CD4-positive, CD25-positive, alpha-beta regulatory T cell (primary cell): ENCODE measurements around the gene ARFRP1. TPM values are rescaled to one million over a fixed set of nuclear protein-coding genes. Genes with fewer than 3 reads are reported as not detected.

Experiments used
- ATAC-seq, 2 donors: fragments of 150-1000 bp; cut with Tn5 transposase; one replicate each; pipeline ENCODE4 v1.10.0; 2021; ENCODE audit warnings: low read depth in 2 of 2, moderate number of reproducible peaks in 2 of 2, moderate library complexity in 1 of 2
- DNase-seq, 3 donors: peaks; one replicate each; pipeline versions ENCODE4 v3.0.0 to v3.0.0-alpha.2; 2012 to 2022; ENCODE audit warnings: mixed read lengths in 1 of 3
- H3K27ac ChIP-seq: one replicate; pipeline ENCODE4 v1.7.0; 2013; ENCODE audit warnings: mild to moderate bottlenecking, low read length; ENCODE audit not compliant: insufficient read depth, poor library complexity, severe bottlenecking
- H3K27me3 ChIP-seq: one replicate; pipeline ENCODE4 v1.7.0; 2013; ENCODE audit warnings: low read length; ENCODE audit not compliant: control insufficient read depth, insufficient read depth
- H3K36me3 ChIP-seq: one replicate; pipeline ENCODE4 v1.7.0; 2013; ENCODE audit warnings: mild to moderate bottlenecking, low read length, moderate library complexity; ENCODE audit not compliant: control insufficient read depth, insufficient read depth
- H3K4me1 ChIP-seq: 2 replicates; pipeline ENCODE4 v1.7.0; 2013; ENCODE audit warnings: mild to moderate bottlenecking, low read length; ENCODE audit not compliant: insufficient read depth, control insufficient read depth, poor library complexity, severe bottlenecking
- H3K4me3 ChIP-seq: one replicate; pipeline ENCODE4 v1.7.0; 2013; ENCODE audit warnings: low read depth, mild to moderate bottlenecking, low read length, moderate library complexity
- H3K9me3 ChIP-seq, 2 experiments: 1 replicate in 1 of 2; 2 replicates in 1 of 2; pipeline ENCODE4 v1.7.0; 2013; ENCODE audit warnings: low read length in 2 of 2, mild to moderate bottlenecking in 1 of 2, moderate library complexity in 1 of 2; ENCODE audit not compliant: control insufficient read depth in 2 of 2
- H3K27ac Mint-ChIP-seq, 3 donors: one replicate each; pipeline ENCODE4 v1.8.0; 2020 to 2022; ENCODE audit warnings: mild to moderate bottlenecking in 3 of 3, mixed read lengths in 3 of 3, moderate library complexity in 2 of 3
- H3K27me3 Mint-ChIP-seq: one replicate; pipeline ENCODE4 v1.8.0; 2022; ENCODE audit warnings: mild to moderate bottlenecking, mixed read lengths
- H3K36me3 Mint-ChIP-seq: one replicate; pipeline ENCODE4 v1.8.0; 2020; ENCODE audit warnings: mixed read lengths
- H3K4me1 Mint-ChIP-seq, 4 donors: one replicate each; pipeline ENCODE4 v1.8.0; 2020 to 2022; ENCODE audit warnings: mixed read lengths in 4 of 4, mild to moderate bottlenecking in 1 of 4
- H3K4me3 Mint-ChIP-seq, 4 donors: one replicate each; pipeline ENCODE4 v1.8.0; 2020 to 2022; ENCODE audit warnings: mild to moderate bottlenecking in 4 of 4, mixed read lengths in 4 of 4, moderate library complexity in 3 of 4
- H3K9me3 Mint-ChIP-seq, 7 donors: one replicate each; pipeline ENCODE4 v1.8.0; 2020 to 2022; ENCODE audit warnings: mixed read lengths in 7 of 7, mild to moderate bottlenecking in 3 of 7, moderate library complexity in 2 of 7
- polyA plus RNA-seq, 4 donors: library from polyadenylated mRNA; unstranded; fragments of 300-500 nt; fragmentation: Illumina TruSeq; gene quantifications; one replicate each; pipeline ENCODE4 v1.2.3, GENCODE V29; 2021
- total RNA-seq: library from RNA; stranded (reverse); gene quantifications from one replicate; pipeline ENCODE4 v1.2.3, GENCODE V29; 2022

The ARFRP1 gene
- total RNA-seq (51.6 TPM), polyA plus RNA-seq (10 to 100 TPM; 56.6 to 65.7 (median 63.1) TPM)

DNA sequence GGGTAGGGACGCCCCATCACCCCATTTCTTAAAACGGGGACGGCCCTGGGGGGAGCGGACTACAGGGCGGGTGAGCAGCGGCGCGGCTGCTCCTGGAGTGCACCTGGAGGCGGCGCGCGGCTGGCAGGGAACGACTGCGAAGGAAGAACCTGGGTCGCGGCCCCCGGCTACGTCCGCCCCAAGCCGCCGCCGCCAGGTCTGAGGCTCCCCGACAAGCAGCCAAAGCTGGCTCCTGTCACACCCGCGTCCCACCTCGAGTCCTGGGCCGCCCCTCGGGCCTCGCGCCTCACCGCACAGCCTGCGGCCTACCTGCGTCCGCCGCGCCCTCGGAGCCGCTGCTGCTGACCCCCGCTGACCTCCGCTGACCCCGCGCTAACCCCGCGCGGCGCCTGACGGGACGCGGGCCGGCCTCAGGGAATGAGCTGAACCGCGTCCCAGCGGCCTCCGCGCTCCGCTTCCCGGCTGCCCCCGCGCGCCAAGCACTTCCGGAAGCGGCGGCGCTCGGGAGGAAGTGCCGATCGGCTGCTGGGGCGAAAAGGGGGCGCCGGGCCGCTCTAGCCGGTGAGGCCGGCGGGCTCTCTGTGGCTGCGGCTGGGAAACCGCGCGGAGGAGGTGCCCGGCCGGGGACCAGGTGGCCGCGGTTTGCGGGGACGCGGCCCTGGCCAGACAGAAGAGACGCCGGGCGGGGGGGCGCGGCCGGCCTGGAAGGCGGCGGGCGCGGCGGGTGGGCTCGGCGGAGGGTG, at the start of gene ARFRP1, which contains the start of gene ZGPAT:
Gene ARFRP1 (minus strand): TSS at position 419 of the 743 bp plus-strand sequence. CDS start 885 bp downstream, outside the sequence.
Gene ZGPAT (plus strand): TSS at position 482 of the 743 bp plus-strand sequence. CDS start 542 bp downstream, outside the sequence.
- Mint-ChIP-seq H3K27me3 (no peaks in the 10 kb centered on the region), H3K36me3 (peaks cover 25% of the 10 kb centered on the region), H3K4me3 (peak within 1 kb of the TSS; percentile 87 to 94 (median 92)), H3K9me3 (peaks cover 0 to 2% (median 0%) of the 10 kb centered on the region in 7 donors), H3K27ac (peak within 1 kb of the TSS; percentile 89 to 97 (median 91)), H3K4me1 (peaks cover 21 to 59% (median 28%) of the 10 kb centered on the region in 4 donors)
- DNase-seq (peak; percentile 82 to 95 (median 88)), ATAC-seq (peak; percentile 87 to 90)
- Histone ChIP-seq H3K4me1 (peaks cover 36% of the 10 kb centered on the region), H3K27me3 (no peaks in the 10 kb centered on the region), H3K9me3 (no peaks in the 10 kb centered on the region), H3K36me3 (peaks cover 52% of the 10 kb centered on the region), H3K27ac (peak within 1 kb of the TSS; percentile 82), H3K4me3 (peak within 1 kb of the TSS; percentile 59)

DNA sequence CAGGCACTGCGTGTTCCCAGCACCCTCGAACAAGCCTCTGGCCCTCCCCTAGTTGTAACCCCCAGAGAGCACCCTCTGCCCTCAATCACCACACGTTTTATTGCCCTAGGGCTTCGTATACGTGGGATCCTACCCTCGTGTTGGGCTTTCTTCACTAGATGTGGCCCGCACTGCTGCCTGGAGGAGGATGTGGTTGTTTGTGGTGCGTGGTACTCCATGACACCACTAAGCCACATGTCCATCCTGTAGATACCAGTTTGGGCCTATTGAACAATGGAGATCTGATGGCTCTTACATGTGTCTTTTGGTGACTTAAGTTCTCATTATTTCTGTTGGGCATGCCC, 48.8 kb upstream of the ARFRP1 start:
- ATAC-seq (no peak), DNase-seq (peak in 1 of 3 donors; percentile 34)
- H3K36me3 ChIP-seq = no peaks in the 10 kb centered on the region
- H3K27ac ChIP-seq = no peak overlapping the region
- peaks cover 0 to 2% (median 0%) of the 10 kb centered on the region in 7 donors for H3K9me3 Mint-ChIP-seq
- H3K9me3 ChIP-seq = no peaks in the 10 kb centered on the region
- H3K4me1 Mint-ChIP-seq = peaks cover 0 to 14% (median 2%) of the 10 kb centered on the region in 4 donors
- no peaks in the 10 kb centered on the region for H3K36me3 Mint-ChIP-seq
- H3K27me3 Mint-ChIP-seq = no peaks in the 10 kb centered on the region
- peaks cover 5% of the 10 kb centered on the region for H3K4me1 ChIP-seq
- H3K4me3 ChIP-seq = no peak overlapping the region
- peak overlapping the region in 1 of 3 donors; percentile 47 for H3K27ac Mint-ChIP-seq
- no peaks in the 10 kb centered on the region for H3K27me3 ChIP-seq
- no peak overlapping the region for H3K4me3 Mint-ChIP-seq

DNA sequence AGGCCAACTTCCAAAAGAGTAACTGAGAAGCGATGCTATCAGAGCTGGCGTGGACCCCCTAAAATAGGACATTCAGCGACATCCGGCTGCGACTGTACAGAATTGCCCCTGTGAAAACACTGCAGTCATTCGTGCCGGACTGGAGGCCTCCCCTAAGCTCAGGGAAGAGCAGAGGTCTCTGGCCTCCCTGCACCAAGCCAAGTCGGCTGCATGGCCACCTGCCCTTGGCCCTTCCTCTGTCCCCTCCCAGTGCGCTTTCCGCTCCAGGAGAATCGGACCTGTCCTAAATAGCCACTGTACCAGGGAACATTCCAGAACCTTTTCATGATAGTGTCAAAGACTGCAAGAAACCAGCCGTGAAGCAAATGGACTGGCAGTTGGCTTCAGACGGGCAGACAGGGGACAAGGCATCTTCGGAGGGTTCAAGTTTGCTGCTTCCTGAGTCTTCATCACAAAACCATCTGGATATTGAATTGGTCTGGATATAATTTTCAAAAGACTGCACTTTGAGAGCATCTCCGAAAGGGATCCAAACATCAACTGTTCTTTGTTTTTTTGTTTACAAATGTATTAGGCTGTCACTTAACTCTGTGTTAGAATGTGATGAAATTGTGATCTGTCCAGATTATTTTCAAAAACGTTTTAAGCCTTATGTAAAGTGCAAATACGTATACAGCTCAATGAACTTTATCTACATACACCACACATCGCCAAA, 48.3 kb upstream of the ARFRP1 start:
- Histone ChIP-seq H3K4me1 (peaks cover 11% of the 10 kb centered on the region), H3K27ac (no peak overlapping the region), H3K36me3 (no peaks in the 10 kb centered on the region), H3K27me3 (no peaks in the 10 kb centered on the region), H3K4me3 (no peak overlapping the region), H3K9me3 (no peaks in the 10 kb centered on the region)
- Mint-ChIP-seq H3K27ac (peak overlapping the region in 1 of 3 donors; percentile 47), H3K27me3 (peaks cover 2% of the 10 kb centered on the region), H3K4me1 (peaks cover 0 to 17% (median 4%) of the 10 kb centered on the region in 4 donors), H3K36me3 (no peaks in the 10 kb centered on the region), H3K9me3 (peaks cover 0 to 2% (median 0%) of the 10 kb centered on the region in 7 donors), H3K4me3 (no peak overlapping the region)
- ATAC-seq (no peak), DNase-seq (no peak)

- Histone ChIP-seq H3K27me3 (no peaks in the 10 kb centered on the region), H3K9me3 (no peaks in the 10 kb centered on the region), H3K4me3 (no peak overlapping the region), H3K4me1 (peaks cover 27% of the 10 kb centered on the region), H3K36me3 (no peaks in the 10 kb centered on the region), H3K27ac (no peak overlapping the region)
- H3K9me3 Mint-ChIP-seq = peaks cover 0 to 2% (median 0%) of the 10 kb centered on the region in 7 donors
- peak overlapping the region in 1 of 4 donors; percentile 54 for H3K4me3 Mint-ChIP-seq
- peaks cover 0 to 31% (median 6%) of the 10 kb centered on the region in 4 donors for H3K4me1 Mint-ChIP-seq
- no peaks in the 10 kb centered on the region for H3K36me3 Mint-ChIP-seq
- ATAC-seq (no peak), DNase-seq (no peak)
- peaks cover 4% of the 10 kb centered on the region for H3K27me3 Mint-ChIP-seq
- peak overlapping the region in 1 of 3 donors; percentile 72 for H3K27ac Mint-ChIP-seq
Measured at GRCh38 chr20:63754008-63754407, 46.2 kb upstream of the ARFRP1 start.

DNA sequence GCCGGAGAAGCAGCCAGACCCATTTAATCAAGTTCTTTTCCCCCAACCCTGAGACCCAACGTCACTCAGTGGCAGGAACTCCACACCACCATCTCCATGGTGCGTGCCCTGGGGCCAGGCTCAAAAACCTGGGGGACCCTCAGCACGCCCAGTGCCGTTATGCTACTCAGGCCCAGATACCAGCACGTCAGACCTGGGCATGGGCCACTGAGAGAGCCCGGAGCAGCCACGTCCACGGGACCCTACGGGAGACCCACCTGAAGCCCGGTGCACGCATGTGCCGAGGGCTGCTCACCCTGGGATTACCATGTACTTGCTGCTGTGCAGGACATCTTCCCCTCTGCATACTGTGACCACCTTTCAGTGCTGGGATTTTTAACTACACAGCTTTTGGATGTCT, 45.6 kb upstream of the ARFRP1 start:
- peaks cover 0 to 35% (median 5%) of the 10 kb centered on the region in 4 donors for H3K4me1 Mint-ChIP-seq
- ATAC-seq (no peak), DNase-seq (no peak)

DNA sequence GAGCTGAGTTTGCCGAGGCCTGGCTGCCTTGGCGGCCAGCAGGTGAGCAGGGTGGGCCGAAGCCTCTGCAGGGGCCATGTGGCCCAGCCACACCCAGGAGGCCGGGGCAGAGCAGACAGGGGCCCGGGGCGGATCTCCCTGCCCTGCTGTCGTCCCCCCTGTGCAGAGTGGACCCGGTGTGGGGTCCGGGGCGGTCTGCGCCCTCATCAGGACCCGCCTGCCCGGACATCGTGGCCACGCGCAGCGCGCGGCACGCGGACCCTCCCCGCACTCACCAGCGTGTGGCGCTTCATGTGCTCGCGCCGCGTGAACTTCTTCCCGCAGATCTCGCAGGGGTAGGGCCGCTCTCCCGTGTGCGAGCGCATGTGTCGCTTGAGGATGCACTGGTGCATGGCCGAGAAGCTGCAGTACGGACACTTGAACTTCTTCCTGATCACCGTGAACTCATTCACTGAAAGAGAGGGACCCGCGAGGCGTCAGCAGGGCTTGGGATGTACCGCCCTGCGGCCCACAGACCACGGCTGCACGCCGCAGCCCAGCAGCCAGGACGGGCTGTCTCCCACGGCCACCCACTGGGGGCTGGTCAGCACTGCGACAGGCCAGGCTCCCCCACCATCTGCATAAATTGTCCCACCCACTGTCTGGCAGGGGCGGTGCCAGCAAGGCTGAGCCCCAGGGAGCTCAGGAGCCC, 44.8 kb upstream of the ARFRP1 start:
- Histone ChIP-seq H3K27ac (no peak overlapping the region), H3K4me3 (no peak overlapping the region), H3K36me3 (no peaks in the 10 kb centered on the region), H3K27me3 (no peaks in the 10 kb centered on the region), H3K4me1 (peaks cover 27% of the 10 kb centered on the region), H3K9me3 (no peaks in the 10 kb centered on the region)
- Mint-ChIP-seq H3K27ac (no peak overlapping the region), H3K36me3 (no peaks in the 10 kb centered on the region), H3K4me1 (peaks cover 0 to 37% (median 5%) of the 10 kb centered on the region in 4 donors), H3K27me3 (peaks cover 4% of the 10 kb centered on the region), H3K4me3 (no peak overlapping the region), H3K9me3 (peaks cover 0 to 1% (median 0%) of the 10 kb centered on the region in 7 donors)
- ATAC-seq (no peak), DNase-seq (no peak)

More for the DNA sequence above, 45.6 kb upstream of the ARFRP1 start:
- H3K27me3 Mint-ChIP-seq = peaks cover 4% of the 10 kb centered on the region
- H3K4me1 ChIP-seq = peaks cover 27% of the 10 kb centered on the region
- H3K4me3 Mint-ChIP-seq = peak overlapping the region in 1 of 4 donors; percentile 54
- H3K4me3 ChIP-seq = no peak overlapping the region
- H3K27me3 ChIP-seq = no peaks in the 10 kb centered on the region
- H3K36me3 ChIP-seq = no peaks in the 10 kb centered on the region
- no peak overlapping the region for H3K27ac ChIP-seq
- H3K9me3 ChIP-seq = no peaks in the 10 kb centered on the region
- H3K9me3 Mint-ChIP-seq = peaks cover 0 to 2% (median 0%) of the 10 kb centered on the region in 7 donors
- H3K27ac Mint-ChIP-seq = peak overlapping the region in 2 of 3 donors; percentile 7 to 31
- no peaks in the 10 kb centered on the region for H3K36me3 Mint-ChIP-seq

DNA sequence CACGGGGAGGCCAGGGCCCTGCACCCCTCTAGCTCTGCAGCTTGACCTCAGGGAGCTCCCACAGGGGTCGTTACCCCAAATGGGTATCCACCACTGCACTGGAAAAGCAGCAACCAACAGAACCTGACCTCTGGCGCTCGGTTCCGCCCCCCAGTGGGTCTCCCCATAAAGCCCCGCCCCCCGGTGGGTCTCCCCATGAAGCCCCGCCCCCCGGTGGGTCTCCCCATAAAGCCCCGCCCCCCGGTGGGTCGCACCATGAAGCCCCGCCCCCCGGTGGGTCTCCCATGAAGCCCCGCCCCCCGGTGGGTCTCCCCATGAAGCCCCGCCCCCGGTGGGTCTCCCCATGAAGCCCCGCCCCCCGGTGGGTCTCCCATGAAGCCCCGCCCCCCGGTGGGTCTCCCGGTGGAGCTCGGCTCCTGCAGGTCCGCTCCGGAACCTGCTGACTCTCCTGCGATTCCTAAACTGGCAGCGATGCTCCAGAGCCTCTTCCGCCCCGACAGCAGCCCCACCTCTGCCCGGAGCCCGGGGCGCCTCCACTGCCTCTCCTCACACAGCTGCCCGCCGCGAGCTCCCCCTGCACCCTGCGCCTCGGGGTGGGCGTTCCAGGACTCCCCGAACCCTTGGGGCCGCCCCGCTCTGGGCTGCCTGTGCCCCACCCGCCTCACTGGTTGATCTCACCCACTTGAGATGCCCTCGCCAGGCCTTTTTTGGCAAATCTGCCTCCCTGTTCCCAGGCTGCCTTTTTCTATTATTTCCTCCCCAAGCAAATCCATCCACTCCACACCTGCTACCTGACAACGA, 43.9 kb upstream of the ARFRP1 start:
- peaks cover 0 to 36% (median 4%) of the 10 kb centered on the region in 4 donors for H3K4me1 Mint-ChIP-seq
- no peak overlapping the region for H3K4me3 ChIP-seq
- peaks cover 27% of the 10 kb centered on the region for H3K4me1 ChIP-seq
- H3K27ac ChIP-seq = peak overlapping the region; percentile 76
- ATAC-seq (no peak), DNase-seq (no peak)
- H3K36me3 ChIP-seq = no peaks in the 10 kb centered on the region
- no peaks in the 10 kb centered on the region for H3K36me3 Mint-ChIP-seq
- no peaks in the 10 kb centered on the region for H3K27me3 ChIP-seq
- H3K4me3 Mint-ChIP-seq = peak overlapping the region; percentile 78 to 92 (median 84)
- H3K27ac Mint-ChIP-seq = peak overlapping the region; percentile 83 to 94 (median 90)
- H3K27me3 Mint-ChIP-seq = peaks cover 4% of the 10 kb centered on the region
- H3K9me3 Mint-ChIP-seq = no peaks in the 10 kb centered on the region
- H3K9me3 ChIP-seq = no peaks in the 10 kb centered on the region
